ENCODE results near the gene FRA10AC1.
"Not testable (repeated sequence)": the region's sequence is repeated elsewhere in the genome, so short reads cannot be mapped to it uniquely, and the experiment has no call there.

FRA10AC1 gene

GRCh38 chr10:93703841-93704240 lies 1.4 kb upstream of the FRA10AC1 start:
- H2AFZ ChIP-seq (ENCODE audit: low read depth): peak overlapping the region; percentile 98; the same call in 1 of the 2 replicates
- H3K4me2 ChIP-seq: peak overlapping the region; percentile 99; the same call in 1 of the 2 replicates
- H3K4me1 ChIP-seq (ENCODE audit: low read depth, poor library complexity, severe bottlenecking): peaks cover 6% of the 10 kb centered on the region
- no peaks in the 10 kb centered on the region for H4K20me1 ChIP-seq (ENCODE audit: insufficient read depth)
- no peaks in the 10 kb centered on the region for H3K27me3 ChIP-seq (ENCODE audit: insufficient read depth, low read depth)
- no peaks in the 10 kb centered on the region for H3K79me2 ChIP-seq (ENCODE audit: insufficient read depth, low read depth)
- TF ChIP-seq CTCF (conservative IDR thresholded peaks at IDR 0.05; ENCODE audit: low read depth, low read length): no peak
- no peak overlapping the region for H3K9ac ChIP-seq
- H3K36me3 ChIP-seq (ENCODE audit: insufficient read depth): no peaks in the 10 kb centered on the region
- no peak overlapping the region for H3K4me3 ChIP-seq (IDR thresholded peaks at IDR 0.05; ENCODE audit: insufficient read depth, low read depth, low read length)
- H3K27ac ChIP-seq: no peak overlapping the region

GRCh38 chr10:93703066-93703465 lies 674 bp upstream of the FRA10AC1 start:
- Histone ChIP-seq H3K36me3 (ENCODE audit: insufficient read depth) (no peaks in the 10 kb centered on the region), H2AFZ (ENCODE audit: low read depth) (peak overlapping the region; percentile 98), H3K79me2 (ENCODE audit: insufficient read depth, low read depth) (no peaks in the 10 kb centered on the region), H3K27ac (peak overlapping the region; percentile 34; the same call in 1 of the 2 replicates), H3K4me2 (peak overlapping the region; percentile 99), H3K4me3 (IDR thresholded peaks at IDR 0.05; ENCODE audit: insufficient read depth, low read depth, low read length) (no peak overlapping the region), H3K27me3 (ENCODE audit: insufficient read depth, low read depth) (no peaks in the 10 kb centered on the region), H3K9ac (peak overlapping the region; percentile 50), H3K4me1 (ENCODE audit: low read depth, poor library complexity, severe bottlenecking) (peaks cover 6% of the 10 kb centered on the region), H4K20me1 (ENCODE audit: insufficient read depth) (no peaks in the 10 kb centered on the region)
- no peak for TF ChIP-seq CTCF (conservative IDR thresholded peaks at IDR 0.05; ENCODE audit: low read depth, low read length)

GRCh38 chr10:93701866-93702209 lies 554 bp downstream of the FRA10AC1 start:
- no peaks in the 10 kb centered on the region for H3K79me2 ChIP-seq (ENCODE audit: insufficient read depth, low read depth)
- peak overlapping the region; percentile 34; the same call in 1 of the 2 replicates for H3K27ac ChIP-seq
- TF ChIP-seq CTCF (conservative IDR thresholded peaks at IDR 0.05; ENCODE audit: low read depth, low read length): no peak
- peaks cover 6% of the 10 kb centered on the region for H3K4me1 ChIP-seq (ENCODE audit: low read depth, poor library complexity, severe bottlenecking)
- no peaks in the 10 kb centered on the region for H3K27me3 ChIP-seq (ENCODE audit: insufficient read depth, low read depth)
- H4K20me1 ChIP-seq (ENCODE audit: insufficient read depth): no peaks in the 10 kb centered on the region
- H2AFZ ChIP-seq (ENCODE audit: low read depth): peak overlapping the region; percentile 98
- peak overlapping the region; percentile 79 for H3K4me2 ChIP-seq
- H3K36me3 ChIP-seq (ENCODE audit: insufficient read depth): no peaks in the 10 kb centered on the region
- H3K9ac ChIP-seq: peak overlapping the region; percentile 50; the same call in 1 of the 2 replicates
- no peak overlapping the region for H3K4me3 ChIP-seq (IDR thresholded peaks at IDR 0.05; ENCODE audit: insufficient read depth, low read depth, low read length)

- no peaks in the 10 kb centered on the region for H3K36me3 ChIP-seq (ENCODE audit: insufficient read depth)
- no peak overlapping the region for H3K4me2 ChIP-seq
- H3K27ac ChIP-seq: no peak overlapping the region
- no peak overlapping the region for H2AFZ ChIP-seq (ENCODE audit: low read depth)
- H3K27me3 ChIP-seq (ENCODE audit: insufficient read depth, low read depth): no peaks in the 10 kb centered on the region
- peak; percentile 34; the same call in 1 of the 2 replicates for TF ChIP-seq CTCF (conservative IDR thresholded peaks at IDR 0.05; ENCODE audit: low read depth, low read length)
- H3K79me2 ChIP-seq (ENCODE audit: insufficient read depth, low read depth): no peaks in the 10 kb centered on the region
- peaks cover 6% of the 10 kb centered on the region for H3K4me1 ChIP-seq (ENCODE audit: low read depth, poor library complexity, severe bottlenecking)
- no peak overlapping the region for H3K9ac ChIP-seq
- no peaks in the 10 kb centered on the region for H4K20me1 ChIP-seq (ENCODE audit: insufficient read depth)
- H3K4me3 ChIP-seq (IDR thresholded peaks at IDR 0.05; ENCODE audit: insufficient read depth, low read depth, low read length): no peak overlapping the region
These were observed 5.2 kb downstream of the FRA10AC1 start for GRCh38 chr10:93697207-93697606.

- H4K20me1 ChIP-seq (ENCODE audit: insufficient read depth); H3K36me3 ChIP-seq (ENCODE audit: insufficient read depth); H3K4me1 ChIP-seq (ENCODE audit: low read depth, poor library complexity, severe bottlenecking); H3K9ac ChIP-seq; H3K27ac ChIP-seq; H3K4me3 ChIP-seq (IDR thresholded peaks at IDR 0.05; ENCODE audit: insufficient read depth, low read depth, low read length); H3K27me3 ChIP-seq (ENCODE audit: insufficient read depth, low read depth); H3K79me2 ChIP-seq (ENCODE audit: insufficient read depth, low read depth); H3K4me2 ChIP-seq; H2AFZ ChIP-seq (ENCODE audit: low read depth): not testable (repeated sequence)
These were observed 5.8 kb downstream of the FRA10AC1 start for GRCh38 chr10:93696582-93696981.
